RPMI7951 (cell line): ENCODE measurements around the gene CDX1. TPM values are rescaled to one million over a fixed set of nuclear protein-coding genes. Genes with fewer than 3 reads are reported as not detected.

Experiments used
- DNase-seq: peaks from one replicate; pipeline ENCODE4 v3.0.0-alpha.2; 2012; ENCODE audit warnings: low read depth
- total RNA-seq: library from RNA; depleted of rRNA; stranded (reverse); fragments of >200 nt; shearing (Covaris generic); gene quantifications from 2 replicates; pipeline ENCODE4 v1.2.3, GENCODE V29; 2014

CDX1 gene
- total RNA-seq, 1 experiment from 2014 or later: 0.24 TPM

DNA sequence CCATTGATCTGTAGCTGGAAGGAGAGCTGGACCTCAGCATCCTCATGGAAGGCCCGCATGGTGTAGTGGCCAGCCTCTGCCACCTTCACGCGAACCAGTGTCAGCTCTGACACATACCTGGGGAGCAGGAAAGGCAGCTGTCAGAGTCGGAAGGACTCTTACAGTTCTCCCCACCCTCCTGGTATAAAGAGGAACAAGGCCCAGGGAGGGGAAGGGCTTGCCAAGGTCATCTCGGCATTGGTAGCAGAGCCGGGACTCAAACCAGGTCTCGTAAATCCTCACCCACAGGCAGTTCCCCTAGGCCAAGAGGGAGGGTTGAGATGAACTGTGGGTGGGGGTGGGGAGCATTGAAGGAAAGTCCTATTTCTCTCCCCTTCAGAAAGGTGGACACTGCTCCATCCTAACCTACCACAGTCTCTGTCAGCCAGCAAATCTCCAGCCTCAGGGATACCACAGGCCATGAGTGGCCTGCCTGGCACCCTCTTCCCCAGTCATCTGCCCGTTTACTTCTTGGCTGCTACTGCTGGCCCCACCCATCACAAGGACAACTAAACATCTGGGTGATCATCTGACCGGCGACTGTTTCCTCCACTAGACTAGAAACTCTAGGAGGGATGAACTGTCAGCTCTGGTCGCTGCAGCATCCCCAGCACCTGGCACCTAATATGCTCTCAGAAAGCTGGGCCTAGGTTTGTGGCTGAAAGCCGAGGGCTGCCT, 34.4 kb upstream of the CDX1 start:
- no peak for DNase-seq

DNA sequence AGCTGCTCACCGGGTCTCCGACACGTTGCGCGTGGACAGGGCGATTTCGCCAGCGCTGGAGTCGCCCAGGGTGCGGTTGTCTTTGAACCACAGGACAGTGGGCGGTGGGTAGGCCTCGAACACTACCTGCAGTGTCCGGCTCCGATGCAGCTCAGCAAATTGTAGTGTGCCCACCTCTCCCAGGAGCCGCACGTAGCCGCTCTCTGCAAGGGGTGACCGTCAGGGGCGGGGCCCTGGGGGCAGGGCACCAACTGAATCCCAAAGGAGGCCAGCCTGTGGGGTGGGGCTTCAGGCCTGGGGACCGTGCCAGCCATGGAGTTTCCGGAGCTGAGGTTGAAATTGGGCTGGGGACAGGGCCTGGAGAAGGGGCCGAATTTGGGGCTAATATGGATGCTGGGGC, 33.8 kb upstream of the CDX1 start:
- DNase-seq: no peak

DNA sequence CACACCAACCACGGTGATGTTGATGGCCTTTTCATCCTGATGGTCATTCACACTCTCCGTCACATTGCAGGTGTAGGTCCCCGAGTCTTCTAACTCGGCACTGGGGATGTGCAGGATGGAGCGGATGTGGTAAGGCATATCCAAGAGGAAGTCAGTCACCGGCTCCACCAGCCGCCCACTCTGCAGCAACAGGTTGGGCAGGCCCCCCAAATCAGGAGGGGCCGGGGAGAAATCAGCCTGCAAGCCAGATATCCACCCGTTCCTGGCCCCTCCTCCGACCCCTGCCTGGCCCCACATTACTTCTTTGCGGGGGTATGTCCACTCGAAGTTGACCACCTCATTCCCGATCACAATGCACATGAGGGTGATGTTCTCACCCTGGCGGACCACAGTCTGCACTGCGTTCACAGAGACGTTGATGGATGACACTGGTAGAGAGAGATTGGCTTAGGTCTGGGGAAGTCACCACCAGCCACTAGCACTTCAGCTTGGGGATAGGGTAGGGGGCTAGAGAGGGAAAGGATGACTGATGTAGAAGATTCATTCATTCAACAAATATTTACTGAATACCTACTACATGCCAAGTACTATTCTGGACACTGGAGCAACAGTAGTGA, 32.9 kb upstream of the CDX1 start:
- no peak for DNase-seq

DNA sequence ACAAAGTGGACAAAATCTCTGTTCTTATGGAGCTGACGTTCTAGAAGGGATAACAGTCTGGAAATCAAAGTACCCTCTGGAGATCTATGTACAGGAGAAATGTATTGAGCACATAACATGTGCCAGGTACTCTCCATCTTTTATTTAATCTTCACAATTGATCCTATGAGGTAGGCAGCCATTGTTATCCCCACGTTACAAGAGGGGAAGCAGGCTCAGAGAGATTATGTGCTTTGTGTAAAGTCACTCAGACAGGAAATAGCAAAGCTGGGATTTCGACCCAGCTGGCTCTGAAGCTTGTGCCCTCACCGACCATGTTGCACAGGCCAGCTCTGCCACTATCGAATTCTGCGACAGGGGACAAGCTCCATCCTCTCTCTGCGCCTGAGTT, 32.4 kb upstream of the CDX1 start:
- DNase-seq: no peak

DNA sequence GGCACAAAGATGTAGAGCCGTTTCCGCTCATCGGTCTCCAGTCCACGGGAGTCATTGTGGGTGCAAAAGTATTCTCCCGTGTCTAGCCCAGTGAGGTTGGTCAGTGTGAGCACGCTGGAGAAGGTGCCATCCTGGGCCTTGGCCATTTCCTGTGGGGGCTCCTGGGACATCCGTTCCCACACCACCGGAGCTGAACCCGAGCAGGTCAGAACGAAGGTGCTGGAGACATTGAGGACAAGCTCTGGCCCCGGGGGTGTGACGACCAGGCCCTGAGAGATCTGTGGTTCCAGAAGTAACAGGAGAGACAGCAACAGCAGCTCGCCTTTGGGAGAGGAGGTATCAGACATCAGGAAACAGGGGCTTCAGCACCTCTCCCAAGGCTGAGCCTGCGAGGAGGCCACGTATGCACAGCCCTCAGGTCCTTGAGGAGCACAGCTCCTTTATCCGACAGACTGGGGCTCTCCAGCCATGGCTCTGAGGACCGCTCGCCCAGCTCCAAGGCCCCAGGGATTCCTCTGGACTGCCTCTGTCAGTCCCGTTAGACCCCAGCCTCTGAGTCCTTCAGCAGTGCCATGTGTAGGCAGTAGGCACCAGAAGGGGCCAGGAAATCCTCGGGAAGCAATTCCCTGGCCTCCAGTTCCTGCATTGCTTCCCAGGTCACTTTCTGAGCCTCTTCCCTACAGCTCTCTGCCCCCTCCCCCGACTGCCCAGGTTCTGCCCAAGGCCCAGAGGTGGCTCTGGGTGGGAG, 30.8 kb upstream of the CDX1 start:
- DNase-seq: no peak

DNA sequence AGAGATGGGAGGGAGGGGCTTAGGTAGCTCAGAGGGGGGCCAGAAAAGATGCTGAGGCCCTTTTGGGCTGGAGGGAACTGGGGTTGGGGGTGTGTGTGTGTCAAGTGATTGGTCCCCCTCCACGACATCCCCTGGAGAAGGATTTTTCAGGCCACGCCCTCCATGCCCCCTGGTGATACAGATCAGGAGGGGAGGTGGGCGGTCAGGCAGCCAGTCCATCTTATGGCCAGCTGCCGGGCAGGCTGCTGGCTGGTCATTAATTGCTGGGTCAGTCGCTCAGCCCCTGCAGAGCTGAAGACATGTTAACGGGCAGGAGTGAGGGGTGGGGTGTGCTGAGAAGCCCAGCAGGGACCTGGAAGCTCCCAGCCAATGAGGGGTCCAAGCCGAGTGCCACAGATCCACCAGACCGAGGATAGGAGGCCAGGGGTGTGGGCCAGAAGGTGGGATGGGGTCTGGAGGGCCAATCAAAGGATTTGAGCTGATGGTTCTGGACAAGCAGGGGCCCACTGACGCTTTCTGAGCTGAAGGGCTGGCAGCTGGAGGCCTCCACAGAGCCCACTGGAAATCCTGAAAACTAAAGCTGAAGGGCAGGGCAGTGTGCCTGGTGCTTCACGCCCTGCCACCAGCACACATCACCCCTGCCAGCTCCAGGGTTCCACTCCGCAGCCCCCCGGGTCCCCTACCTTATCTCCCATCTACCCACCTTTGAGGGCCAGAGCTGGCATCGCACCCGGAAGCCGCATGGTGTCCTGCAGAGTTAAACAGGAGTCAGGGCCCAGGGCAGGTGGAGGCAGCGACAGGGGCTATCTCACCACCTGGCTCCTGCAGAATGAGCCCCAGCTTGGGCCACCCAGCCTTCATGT, 30.0 kb upstream of the CDX1 start:
- DNase-seq: no peak

DNA sequence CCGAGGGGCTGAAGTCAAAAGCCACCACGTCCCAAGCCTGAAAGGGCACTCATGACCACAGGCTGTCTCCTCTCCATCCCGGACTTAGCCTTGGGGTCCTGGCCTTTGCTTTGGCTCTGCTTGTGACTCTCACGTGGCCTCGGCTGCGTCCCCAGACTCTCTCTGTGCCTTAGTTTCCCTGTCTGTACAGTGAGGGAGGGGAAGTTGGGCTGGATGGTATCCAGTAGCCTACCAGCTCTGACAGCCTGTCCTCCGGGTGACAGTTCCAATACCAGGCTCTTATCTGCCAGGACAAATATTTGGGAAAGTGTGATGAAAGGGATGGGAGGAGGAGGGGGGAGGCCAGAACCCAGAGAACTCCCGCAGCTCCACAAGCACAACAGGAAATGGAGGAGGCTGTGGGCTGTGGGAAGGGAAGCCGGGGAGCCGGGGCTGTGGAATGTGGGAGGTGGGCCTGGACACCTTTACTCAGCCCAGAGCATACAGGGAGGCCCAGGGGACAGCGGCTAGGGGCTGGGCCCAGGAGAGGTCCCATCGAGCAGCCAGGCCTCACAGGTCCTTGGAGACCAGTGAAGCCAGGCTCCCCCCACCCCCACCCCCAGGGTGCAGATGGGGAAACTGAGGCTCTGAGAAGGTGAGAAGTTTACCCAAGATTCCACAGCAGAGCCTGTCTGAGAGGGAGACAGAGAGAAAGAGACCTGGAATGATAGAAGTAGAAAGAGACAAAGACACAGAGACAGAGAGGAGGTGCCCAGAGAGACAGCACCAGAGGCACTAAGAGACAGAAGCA, 29.2 kb upstream of the CDX1 start:
- DNase-seq: peak; percentile 48

DNA sequence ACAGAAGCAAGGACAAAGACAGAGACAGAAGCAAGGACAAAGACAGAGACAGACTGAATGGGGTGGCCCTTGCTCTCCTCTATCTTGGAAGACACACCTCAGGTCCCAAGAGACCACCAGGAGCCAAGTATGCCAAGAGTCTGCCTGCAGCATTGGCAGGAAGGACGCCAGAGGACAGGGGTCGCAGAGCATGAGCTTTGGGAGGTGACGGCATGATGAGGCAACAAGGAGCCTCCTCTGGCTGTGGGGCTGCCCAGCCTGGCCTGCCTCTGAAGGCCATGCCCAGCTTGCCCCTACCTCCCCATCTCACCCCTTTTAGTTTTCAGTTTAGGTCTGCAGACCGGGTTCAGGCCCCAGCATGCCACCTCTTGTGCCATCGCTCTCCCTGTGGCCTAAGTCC, 28.6 kb upstream of the CDX1 start:
- DNase-seq: no peak

DNA sequence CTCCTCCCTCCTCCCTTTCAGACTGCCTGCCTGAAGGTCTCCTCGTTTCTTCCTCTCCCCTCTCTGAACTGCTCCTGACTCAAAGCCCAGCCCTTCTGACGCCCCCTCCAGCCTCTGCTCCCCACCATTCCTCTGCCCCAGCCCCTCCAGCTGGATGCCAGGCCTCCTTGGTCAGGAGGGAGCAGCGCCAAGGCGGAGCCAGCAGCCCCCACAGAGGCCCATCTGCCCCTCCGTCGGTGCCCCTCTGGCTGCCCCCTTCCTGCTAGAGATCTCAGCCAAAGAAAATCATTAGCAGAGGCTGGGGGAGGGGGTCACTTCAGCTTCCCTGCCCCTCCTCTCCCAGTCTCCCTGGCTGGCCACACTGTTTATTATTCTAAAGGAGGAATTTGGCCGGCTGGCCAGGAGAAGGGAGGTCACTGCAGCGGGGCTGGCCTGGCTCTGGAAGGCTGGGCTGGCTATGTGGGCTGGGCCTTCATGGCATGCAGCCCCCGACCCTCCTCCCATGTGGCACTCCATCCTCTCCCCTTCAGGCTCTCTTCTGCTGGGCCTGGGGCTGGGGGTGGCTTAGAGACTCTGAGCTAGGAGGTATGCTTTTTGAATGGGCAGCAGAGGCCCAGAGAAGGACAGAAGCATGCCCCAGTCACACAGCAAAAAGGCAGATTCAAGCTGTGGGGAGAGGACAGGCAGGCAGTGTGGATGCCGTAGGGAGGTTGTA, 27.9 kb upstream of the CDX1 start:
- peak; percentile 83 for DNase-seq

DNA sequence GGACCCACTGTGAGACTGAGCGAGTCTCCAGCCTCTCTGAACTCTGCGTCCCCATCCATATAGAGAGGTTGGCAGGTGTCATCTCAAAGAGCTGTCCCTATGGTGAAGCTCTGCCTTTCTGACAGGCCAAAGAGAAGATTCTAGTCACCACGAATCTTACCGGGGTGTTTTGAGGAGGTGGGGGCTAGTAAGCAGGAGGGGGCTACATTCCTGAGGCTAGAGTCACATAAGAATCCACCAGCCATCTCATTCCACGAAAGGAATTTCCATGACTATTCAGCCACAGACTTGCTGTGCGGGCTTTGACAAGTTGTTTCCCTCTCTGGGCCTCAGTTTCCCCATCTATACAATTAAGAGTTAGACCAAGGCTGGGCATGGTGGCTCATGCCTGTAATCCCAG, 27.2 kb upstream of the CDX1 start:
- peak; percentile 47 for DNase-seq

DNA sequence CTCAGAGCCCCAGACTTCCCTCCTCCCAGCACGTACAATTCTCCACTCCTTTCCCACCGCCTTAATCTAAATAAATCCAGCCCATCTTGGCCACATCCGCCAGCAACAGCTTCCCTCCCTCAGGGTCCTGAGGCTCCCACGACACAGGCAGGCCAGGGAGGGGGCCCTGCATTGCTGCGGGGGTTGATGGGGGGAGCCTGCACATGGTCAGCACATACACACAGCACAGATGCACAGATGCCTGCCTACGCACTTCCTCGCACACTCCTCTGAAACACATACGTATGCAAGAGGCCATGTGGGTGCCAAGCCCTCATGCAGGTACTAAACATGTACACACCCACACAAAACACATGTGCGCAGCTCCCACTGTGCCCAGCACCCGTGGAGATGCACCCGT, 25.7 kb upstream of the CDX1 start:
- peak; percentile 92 for DNase-seq

DNA sequence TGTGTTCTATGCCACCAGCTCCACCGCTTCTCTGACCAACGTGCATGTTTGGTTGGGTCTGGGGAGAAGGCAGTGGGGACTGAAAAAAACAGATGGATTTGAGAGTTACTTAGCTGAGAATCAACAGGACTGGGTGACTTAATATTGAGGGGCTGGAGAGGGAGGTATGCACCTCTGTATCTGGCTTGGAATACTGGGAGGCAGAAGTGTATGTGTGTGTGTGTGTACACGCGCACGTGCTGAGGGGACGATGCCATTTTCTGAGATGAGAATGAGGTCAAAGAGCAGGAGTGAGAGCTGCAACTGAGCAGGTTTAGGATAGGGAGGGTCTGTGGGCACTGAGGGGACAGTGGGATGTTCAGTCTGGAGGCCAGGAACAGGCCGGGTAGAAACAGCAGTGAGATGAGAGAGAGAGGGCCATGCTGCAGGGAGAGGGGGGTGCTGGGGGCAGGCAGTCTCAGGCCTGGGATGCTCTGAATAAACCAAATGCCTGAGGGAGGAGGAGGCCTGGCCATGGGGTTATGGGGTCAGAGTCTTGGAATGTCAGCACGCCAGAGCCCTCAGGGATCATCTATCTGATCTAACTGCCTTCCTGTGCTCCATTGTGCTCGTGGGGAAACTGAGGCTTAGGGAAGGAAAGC, 24.9 kb upstream of the CDX1 start:
- DNase-seq: peak; percentile 86

DNA sequence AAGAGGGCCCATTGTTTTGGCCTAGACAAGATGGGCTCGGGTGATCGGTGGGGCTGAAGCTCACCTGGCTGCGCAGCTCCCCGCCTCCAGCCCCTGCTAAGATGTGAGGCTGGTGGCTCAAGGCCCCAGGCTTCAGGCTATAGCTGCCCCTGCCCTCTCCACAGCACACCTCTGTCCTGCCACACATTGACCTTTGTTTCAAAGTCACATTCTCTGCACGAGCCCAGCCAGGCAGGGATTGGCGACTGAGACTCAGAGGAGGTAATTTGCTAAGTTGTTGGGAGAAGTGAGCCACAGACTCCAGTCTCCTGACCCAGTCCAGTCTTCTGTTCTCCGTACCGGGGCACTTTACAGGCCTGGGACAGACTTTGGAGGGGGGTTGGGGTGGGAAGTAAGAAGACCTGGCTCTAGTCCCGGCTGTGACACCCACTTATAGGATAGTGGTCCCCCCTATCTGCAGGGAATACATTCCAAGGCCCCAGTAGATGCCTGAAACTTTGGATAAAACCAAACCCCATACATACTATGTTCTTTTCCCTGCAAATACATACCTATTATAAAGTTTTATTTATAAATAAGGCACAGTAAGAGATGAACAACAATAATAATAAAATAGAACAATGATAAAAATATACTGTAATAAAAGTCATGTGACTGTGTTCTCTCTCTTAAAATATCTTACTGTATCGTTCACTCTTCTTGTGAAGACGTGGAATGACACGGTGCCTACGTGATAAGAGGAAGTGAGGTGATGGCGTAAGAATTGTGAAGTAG, 24.2 kb upstream of the CDX1 start:
- peak; percentile 28 for DNase-seq

DNA sequence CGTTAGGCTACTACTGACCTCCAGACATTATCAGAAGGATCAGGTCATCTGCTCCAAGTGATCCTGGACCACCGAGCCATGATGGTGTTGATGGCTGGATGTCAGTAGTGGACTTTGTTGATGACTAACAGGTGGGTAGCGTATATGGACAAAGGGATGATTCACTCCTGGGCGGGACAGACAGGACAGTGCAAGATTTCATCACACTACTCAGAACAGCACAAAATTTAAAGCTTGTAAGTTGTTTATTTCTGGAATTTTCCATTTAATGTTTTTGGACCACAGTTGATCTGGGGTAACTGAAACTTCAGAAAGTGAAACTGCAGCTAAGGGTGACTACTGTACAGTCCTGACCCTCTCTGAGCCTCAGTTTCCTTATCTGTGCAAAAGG, 23.6 kb upstream of the CDX1 start:
- peak; percentile 95 for DNase-seq

DNA sequence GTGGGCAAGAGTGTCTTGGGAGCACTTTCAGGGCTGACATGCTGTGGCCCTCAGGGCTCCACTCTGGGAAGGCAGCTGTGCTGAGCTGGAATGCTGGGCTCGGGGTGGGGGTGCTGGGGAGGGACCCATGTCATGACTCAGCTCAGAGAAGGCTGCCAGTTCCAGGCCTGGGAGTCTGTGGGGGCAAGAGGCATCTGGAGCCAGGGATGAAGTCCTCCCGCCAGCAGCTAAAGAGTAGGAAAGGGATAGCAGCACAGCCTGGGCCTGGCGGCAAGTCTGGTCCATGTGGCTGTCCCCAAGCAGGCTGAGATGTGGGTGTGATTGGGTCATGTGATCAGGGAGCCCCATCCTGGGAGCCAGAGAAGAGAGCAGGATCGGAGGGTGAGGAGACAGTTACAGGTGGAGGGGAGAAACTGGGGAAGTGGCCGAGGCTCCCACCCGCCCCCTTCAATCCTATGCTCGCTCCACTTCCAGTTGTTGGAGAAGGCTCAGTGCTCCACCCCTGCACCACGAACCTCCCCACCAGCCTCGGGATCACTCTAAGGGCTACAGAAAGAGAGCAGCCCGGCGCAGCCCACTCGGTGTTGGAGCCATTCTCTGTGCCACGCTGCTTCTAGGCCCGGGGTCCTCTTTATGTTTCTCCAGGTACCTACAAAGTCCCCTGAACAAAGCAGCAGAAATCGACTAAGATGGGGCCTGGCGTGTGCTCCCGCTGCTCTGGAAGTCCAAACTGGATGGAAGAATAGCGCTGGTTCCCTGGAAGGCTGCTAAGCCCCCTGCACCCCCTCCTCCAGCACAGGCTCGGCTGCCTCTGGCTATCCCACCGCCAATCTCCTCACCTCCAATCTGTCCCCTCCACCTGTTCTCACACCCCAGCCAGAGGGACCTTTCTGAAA, 23.0 kb upstream of the CDX1 start:
- DNase-seq: peak; percentile 97

DNA sequence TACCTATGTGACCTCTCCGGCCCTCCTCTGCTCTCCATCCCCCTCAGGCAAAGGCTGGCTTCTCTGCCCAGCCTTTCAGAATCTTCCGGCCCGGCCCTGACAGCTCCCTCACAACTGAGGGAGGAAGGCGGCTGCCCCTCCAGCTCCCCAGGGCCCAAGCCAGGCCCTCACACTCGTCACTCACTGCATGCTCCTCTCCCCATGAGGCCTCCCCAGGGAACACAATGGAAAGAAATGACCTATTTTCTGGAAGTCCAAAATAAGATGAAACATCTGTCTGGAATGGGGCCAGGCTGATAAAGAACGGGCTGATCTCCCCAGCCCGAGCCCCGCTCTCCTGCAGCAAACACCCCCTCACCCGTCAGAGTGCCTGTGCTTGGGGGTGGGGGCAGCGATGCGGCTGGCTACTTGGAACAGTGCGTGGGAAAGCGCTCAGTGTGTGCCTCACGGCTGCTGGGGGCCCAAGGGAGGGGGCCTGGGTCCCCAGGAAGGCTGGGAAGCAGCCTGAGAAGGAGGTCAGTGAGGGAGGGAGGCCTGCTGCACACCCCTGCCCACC, 22.3 kb upstream of the CDX1 start:
- peak; percentile 84 for DNase-seq

DNA sequence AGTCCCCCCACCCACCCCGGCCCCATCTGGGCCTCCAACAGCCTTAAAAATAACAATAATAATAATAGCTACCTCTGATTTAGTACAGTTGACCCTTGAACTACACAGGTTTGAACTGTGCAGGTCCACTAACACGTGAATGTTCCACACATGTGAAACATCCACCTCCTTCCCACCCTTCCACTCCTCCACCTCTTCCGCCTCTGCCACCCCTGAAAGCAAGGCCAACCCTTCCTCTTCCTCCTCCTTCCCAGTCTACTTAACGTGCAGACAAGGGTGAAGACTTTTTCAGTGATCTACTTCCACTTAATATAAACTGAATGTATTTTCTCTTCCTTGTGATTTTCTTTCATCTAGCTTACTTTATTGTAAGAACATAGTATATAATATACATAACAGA, 21.7 kb upstream of the CDX1 start:
- no peak for DNase-seq

DNA sequence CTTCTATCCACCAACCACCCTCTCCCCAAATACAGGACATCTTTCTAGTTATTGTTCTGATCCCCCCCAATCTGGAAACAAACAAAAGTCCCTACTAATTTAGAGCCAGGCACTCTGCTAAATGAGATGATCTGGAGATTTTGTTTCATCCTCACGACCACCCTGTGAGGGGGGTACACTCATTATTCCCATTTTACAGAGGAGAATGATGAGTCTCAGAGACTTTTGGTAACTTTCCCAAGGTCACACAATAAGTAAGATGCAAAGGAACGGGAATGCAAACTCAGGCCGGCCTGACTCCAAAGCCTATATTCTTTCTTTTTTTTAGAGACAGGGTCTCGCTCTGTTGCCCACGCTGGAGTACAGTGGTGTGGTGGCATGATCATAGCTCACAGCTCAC, 20.3 kb upstream of the CDX1 start:
- no peak for DNase-seq
